ENCODE results near the gene TLE3. TPM values are rescaled to one million over a fixed set of nuclear protein-coding genes. Genes with fewer than 3 reads are reported as not detected.
A peak's percentile ranks its signal among the peaks of the same experiment; 100 is the strongest.

Gene TLE3
- total RNA-seq, 1 donor from 2014 or later = 109 TPM

- TF ChIP-seq CTCF (conservative IDR thresholded peaks at IDR 0.05) = no peak
- DNase-seq (ENCODE audit: extremely low spot score, unreplicated experiment) = no peak
- H3K4me1 Mint-ChIP-seq (ENCODE audit: unreplicated experiment) = peaks cover 12% of the 10 kb centered on the region
- H3K36me3 Mint-ChIP-seq = no peaks in the 10 kb centered on the region
- no peak overlapping the region for H3K27ac Mint-ChIP-seq
- H3K4me3 Mint-ChIP-seq = no peak overlapping the region
- no peaks in the 10 kb centered on the region for H3K9me3 Mint-ChIP-seq
- H3K27me3 Mint-ChIP-seq = peaks cover 49% of the 10 kb centered on the region
Observed at GRCh38 chr15:70035051-70035718, 62.5 kb downstream of the TLE3 start.

GRCh38 chr15:70034596-70034995 lies 63.1 kb downstream of the TLE3 start:
- Mint-ChIP-seq H3K9me3 (no peaks in the 10 kb centered on the region), H3K4me3 (no peak overlapping the region), H3K4me1 (ENCODE audit: unreplicated experiment) (peaks cover 12% of the 10 kb centered on the region), H3K36me3 (no peaks in the 10 kb centered on the region), H3K27me3 (peaks cover 49% of the 10 kb centered on the region), H3K27ac (peak overlapping the region; percentile 39)
- no peak for DNase-seq (ENCODE audit: extremely low spot score, unreplicated experiment)
- no peak for TF ChIP-seq CTCF (conservative IDR thresholded peaks at IDR 0.05)

GRCh38 chr15:70034141-70034540 lies 63.6 kb downstream of the TLE3 start:
- H3K27ac Mint-ChIP-seq = peak overlapping the region; percentile 39
- H3K4me1 Mint-ChIP-seq (ENCODE audit: unreplicated experiment) = peaks cover 12% of the 10 kb centered on the region
- peaks cover 51% of the 10 kb centered on the region for H3K27me3 Mint-ChIP-seq
- TF ChIP-seq CTCF (conservative IDR thresholded peaks at IDR 0.05) = no peak
- H3K9me3 Mint-ChIP-seq = no peaks in the 10 kb centered on the region
- no peak overlapping the region for H3K4me3 Mint-ChIP-seq
- no peaks in the 10 kb centered on the region for H3K36me3 Mint-ChIP-seq
- DNase-seq (ENCODE audit: extremely low spot score, unreplicated experiment) = no peak

- peaks cover 12% of the 10 kb centered on the region for H3K4me1 Mint-ChIP-seq (ENCODE audit: unreplicated experiment)
- H3K4me3 Mint-ChIP-seq = no peak overlapping the region
- H3K36me3 Mint-ChIP-seq = no peaks in the 10 kb centered on the region
- no peaks in the 10 kb centered on the region for H3K9me3 Mint-ChIP-seq
- no peak for DNase-seq (ENCODE audit: extremely low spot score, unreplicated experiment)
- TF ChIP-seq CTCF (conservative IDR thresholded peaks at IDR 0.05) = no peak
- H3K27ac Mint-ChIP-seq = peak overlapping the region; percentile 39
- H3K27me3 Mint-ChIP-seq = peaks cover 47% of the 10 kb centered on the region
Observed at GRCh38 chr15:70033529-70034140, 64.1 kb downstream of the TLE3 start.

- DNase-seq (ENCODE audit: extremely low spot score, unreplicated experiment) = no peak
- Mint-ChIP-seq H3K27ac (no peak overlapping the region), H3K4me1 (ENCODE audit: unreplicated experiment) (peaks cover 12% of the 10 kb centered on the region), H3K9me3 (no peaks in the 10 kb centered on the region), H3K27me3 (peaks cover 47% of the 10 kb centered on the region), H3K36me3 (no peaks in the 10 kb centered on the region), H3K4me3 (peak overlapping the region; percentile 36)
- no peak for TF ChIP-seq CTCF (conservative IDR thresholded peaks at IDR 0.05)
Observed at GRCh38 chr15:70033109-70033508, 64.6 kb downstream of the TLE3 start.
